ENCODE data around the gene GBF1.

The GBF1 gene

DNA sequence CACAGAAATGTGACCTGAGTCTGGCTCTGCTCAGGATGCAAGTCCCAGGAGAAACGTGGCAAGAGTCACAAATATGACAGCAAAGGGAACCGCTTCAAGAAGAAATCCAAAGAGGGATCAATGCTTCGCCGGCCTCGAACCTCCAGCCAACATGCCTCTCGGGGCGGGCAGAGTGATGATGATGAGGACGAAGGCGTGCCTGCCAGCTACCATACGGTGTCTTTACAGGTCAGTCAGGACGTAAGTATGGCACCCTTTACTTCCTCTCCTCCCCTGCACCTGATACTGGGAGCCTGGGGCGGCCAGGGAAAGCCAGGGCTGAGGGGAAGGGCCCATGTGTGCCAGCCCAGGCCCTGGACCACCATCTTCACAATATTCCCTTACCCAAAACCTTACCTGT is 131.6 kb downstream of the GBF1 start:
- DNase-seq (ENCODE audit: low spot score): no peak
- TF ChIP-seq, protein P1, sequence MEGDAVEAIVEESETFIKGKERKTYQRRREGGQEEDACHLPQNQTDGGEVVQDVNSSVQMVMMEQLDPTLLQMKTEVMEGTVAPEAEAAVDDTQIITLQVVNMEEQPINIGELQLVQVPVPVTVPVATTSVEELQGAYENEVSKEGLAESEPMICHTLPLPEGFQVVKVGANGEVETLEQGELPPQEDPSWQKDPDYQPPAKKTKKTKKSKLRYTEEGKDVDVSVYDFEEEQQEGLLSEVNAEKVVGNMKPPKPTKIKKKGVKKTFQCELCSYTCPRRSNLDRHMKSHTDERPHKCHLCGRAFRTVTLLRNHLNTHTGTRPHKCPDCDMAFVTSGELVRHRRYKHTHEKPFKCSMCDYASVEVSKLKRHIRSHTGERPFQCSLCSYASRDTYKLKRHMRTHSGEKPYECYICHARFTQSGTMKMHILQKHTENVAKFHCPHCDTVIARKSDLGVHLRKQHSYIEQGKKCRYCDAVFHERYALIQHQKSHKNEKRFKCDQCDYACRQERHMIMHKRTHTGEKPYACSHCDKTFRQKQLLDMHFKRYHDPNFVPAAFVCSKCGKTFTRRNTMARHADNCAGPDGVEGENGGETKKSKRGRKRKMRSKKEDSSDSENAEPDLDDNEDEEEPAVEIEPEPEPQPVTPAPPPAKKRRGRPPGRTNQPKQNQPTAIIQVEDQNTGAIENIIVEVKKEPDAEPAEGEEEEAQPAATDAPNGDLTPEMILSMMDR (IDR thresholded peaks at IDR 0.05; ENCODE audit: extremely low read depth, insufficient read depth, missing control alignments): no peak
- in situ Hi-C loops (cut with MboI; ENCODE audit: low pct_unique_long_range_greater_than_20kb, low sequenced_read_pairs, unreplicated experiment): no loop called here

DNA sequence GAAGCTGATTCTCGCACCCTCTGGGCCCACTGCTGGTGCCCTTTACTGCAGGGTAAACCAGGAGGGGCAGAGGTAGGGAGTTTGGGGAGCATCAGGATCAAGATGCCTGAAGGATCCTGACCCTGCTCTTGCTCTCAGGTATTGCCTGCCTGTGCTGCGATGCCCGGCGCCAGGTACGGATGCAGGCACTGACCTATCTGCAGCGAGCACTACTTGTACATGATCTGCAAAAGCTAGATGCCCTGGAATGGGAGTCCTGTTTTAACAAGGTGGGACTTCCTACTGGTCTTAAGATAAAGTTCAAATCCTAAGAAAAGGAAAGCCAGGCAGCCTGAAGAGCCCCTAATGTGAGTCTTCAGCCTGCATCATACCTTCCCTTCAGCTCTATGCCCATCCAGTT is 134.1 kb downstream of the GBF1 start:
- no peak for DNase-seq (ENCODE audit: low spot score)
- TF ChIP-seq, protein P1 (IDR thresholded peaks at IDR 0.05; ENCODE audit: extremely low read depth, insufficient read depth, missing control alignments): no peak
- in situ Hi-C loops (cut with MboI; ENCODE audit: low pct_unique_long_range_greater_than_20kb, low sequenced_read_pairs, unreplicated experiment): no loop called here

DNA sequence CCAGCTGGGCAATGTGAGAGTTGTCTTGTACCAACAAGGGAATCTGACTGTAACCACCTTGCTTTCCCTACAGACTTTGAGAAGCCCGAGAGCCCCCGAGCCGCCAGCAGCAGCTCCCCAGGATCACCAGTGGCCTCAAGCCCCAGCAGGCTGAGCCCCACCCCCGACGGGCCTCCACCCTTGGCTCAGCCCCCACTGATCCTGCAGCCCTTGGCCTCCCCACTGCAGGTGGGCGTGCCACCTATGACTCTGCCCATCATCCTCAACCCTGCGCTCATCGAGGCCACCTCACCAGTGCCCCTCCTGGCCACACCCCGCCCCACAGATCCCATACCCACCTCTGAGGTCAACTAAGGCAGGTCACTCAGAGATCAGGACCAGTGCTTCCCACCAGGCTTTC is 136.7 kb downstream of the GBF1 start:
- TF ChIP-seq, protein P1 (IDR thresholded peaks at IDR 0.05; ENCODE audit: extremely low read depth, insufficient read depth, missing control alignments): no peak
- in situ Hi-C loops (cut with MboI; ENCODE audit: low pct_unique_long_range_greater_than_20kb, low sequenced_read_pairs, unreplicated experiment): no loop called here
- no peak for DNase-seq (ENCODE audit: low spot score)

DNA sequence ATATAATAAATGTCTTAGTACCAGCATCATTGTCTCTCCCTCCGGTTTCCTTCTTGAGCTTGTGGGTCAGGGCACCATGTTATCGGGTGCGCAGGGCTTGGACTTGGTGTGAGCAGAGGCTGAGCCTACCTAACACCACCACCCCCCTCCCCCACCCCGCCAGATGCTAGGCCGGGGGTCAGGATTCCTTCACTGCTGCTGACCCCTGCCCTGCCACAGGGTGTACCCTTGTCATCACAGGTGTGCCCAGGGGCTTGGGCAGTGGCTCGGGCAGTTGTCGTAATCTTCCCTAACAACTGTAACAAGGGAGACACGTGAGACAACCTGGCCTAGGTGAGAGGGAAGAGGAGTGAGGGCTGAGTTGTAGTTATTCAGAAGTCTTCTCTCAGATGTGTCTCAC is 137.5 kb downstream of the GBF1 start:
- no peak for DNase-seq (ENCODE audit: low spot score)
- in situ Hi-C loops (cut with MboI; ENCODE audit: low pct_unique_long_range_greater_than_20kb, low sequenced_read_pairs, unreplicated experiment): no loop called here
- TF ChIP-seq, protein P1 (IDR thresholded peaks at IDR 0.05; ENCODE audit: extremely low read depth, insufficient read depth, missing control alignments): no peak

DNA sequence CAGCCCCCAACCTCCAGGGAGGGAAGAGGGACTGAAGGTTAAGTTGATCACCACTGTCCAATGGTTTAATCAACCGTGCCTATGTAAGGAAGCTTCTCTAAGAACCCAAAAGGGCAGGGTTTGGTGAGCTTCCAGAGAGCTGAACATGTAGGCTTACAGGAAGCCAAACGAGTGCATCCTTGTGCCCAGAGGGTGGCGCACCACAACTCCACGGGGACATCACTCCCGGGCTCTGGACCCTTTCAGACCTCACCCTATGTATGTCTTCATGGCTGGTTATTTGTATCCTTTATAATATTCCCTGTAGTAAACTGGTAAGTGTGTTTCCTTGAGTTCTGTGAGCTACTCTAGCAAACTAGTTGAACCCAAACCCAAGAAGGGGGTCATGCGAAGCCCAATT is 138.7 kb downstream of the GBF1 start:
- no peak for DNase-seq (ENCODE audit: low spot score)
- in situ Hi-C loops (cut with MboI; ENCODE audit: low pct_unique_long_range_greater_than_20kb, low sequenced_read_pairs, unreplicated experiment): no loop called here
- TF ChIP-seq, protein P1 (IDR thresholded peaks at IDR 0.05; ENCODE audit: extremely low read depth, insufficient read depth, missing control alignments): peak; percentile 30

DNA sequence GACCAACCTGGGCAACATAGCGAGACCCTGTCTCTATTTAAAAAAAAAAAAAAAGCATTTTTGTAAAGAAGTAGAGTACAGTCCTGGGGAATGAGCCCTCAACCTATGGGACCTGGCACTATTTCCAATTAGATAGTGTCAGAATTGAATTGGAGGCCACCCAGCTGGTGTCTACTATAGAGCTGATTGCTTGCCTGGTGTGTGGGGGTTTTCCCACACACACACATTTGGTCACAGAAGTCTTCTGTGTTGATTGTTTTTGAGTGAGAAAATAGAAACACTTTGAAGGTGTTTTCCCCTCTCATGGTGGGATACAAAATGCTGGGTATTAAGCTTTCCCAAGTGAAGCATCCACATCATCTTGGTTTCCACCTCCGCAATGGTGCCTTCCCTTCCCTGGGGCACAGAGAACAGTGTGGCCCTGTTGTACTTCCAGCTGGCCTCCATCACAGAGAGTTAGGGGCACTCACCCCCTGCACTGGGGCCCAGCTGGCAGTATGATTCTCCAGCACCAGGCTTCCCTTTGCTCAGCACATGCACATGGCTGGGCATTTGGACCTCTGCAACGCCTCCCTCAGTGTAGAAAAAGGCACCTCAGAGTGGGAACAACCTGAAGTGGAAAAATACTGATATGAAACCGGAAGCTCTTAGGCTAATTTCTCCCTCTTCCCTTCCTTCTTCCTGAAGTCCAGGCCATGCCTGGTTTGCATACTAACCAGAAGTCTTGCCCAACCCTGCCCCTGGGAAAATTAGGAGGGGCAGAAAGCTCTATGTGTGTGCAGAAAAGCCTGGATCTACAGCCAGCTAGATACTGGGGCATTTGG is 139.5 kb downstream of the GBF1 start:
- in situ Hi-C loops (cut with MboI; ENCODE audit: low pct_unique_long_range_greater_than_20kb, low sequenced_read_pairs, unreplicated experiment): no loop called here
- TF ChIP-seq, protein P1 (IDR thresholded peaks at IDR 0.05; ENCODE audit: extremely low read depth, insufficient read depth, missing control alignments): no peak
- no peak for DNase-seq (ENCODE audit: low spot score)

All from GM13977 (cell line).